NK-92 (cell line): ENCODE results near the gene CSMD2.
A peak's percentile ranks its signal among the peaks of the same experiment; 100 is the strongest.
"Not testable (repeated sequence)": the region's sequence is repeated elsewhere in the genome, so short reads cannot be mapped to it uniquely, and the experiment has no call there.

Experiments used
- DNase-seq: peaks from one replicate; lab custom pipeline; 2025; ENCODE audit not compliant: unreplicated experiment; lab: John Stamatoyannopoulos, UW

The CSMD2 gene

GRCh38 chr1:33512226-33513011 lies 652.6 kb downstream of the CSMD2 start:
- DNase-seq: no peak

GRCh38 chr1:33509276-33509675 lies 655.8 kb downstream of the CSMD2 start:
- DNase-seq: not testable (repeated sequence)

- DNase-seq: no peak
Measured at GRCh38 chr1:33508151-33508550, 656.9 kb downstream of the CSMD2 start.

GRCh38 chr1:33507661-33508060 lies 657.4 kb downstream of the CSMD2 start:
- DNase-seq: no peak

GRCh38 chr1:33503506-33503905 lies 661.5 kb downstream of the CSMD2 start:
- DNase-seq: no peak

- DNase-seq: no peak
Measured at GRCh38 chr1:33502726-33503125, 662.3 kb downstream of the CSMD2 start.

GRCh38 chr1:33501774-33502173 lies 663.3 kb downstream of the CSMD2 start:
- DNase-seq: no peak

- no peak for DNase-seq
Measured at GRCh38 chr1:33501309-33501708, 663.7 kb downstream of the CSMD2 start.

- no peak for DNase-seq
Measured at GRCh38 chr1:33500547-33500946, 664.5 kb downstream of the CSMD2 start.

- no peak for DNase-seq
Measured at GRCh38 chr1:33497410-33497809, 667.6 kb downstream of the CSMD2 start.

- DNase-seq: no peak
Measured at GRCh38 chr1:33494929-33495328, 670.1 kb downstream of the CSMD2 start.

- no peak for DNase-seq
Measured at GRCh38 chr1:33488624-33489023, 676.4 kb downstream of the CSMD2 start.

- no peak for DNase-seq
Measured at GRCh38 chr1:33482412-33482811, 682.6 kb downstream of the CSMD2 start.

- DNase-seq: no peak
Measured at GRCh38 chr1:33477451-33477850, 687.6 kb downstream of the CSMD2 start.

GRCh38 chr1:33473900-33474299 lies 691.1 kb downstream of the CSMD2 start:
- no peak for DNase-seq

- peak; percentile 9 for DNase-seq
Measured at GRCh38 chr1:33472269-33472980, 692.6 kb downstream of the CSMD2 start, which contains the start of gene ZSCAN20. TSS of gene ZSCAN20 (plus strand) at chr1:33472645. CDS start at chr1:33479289, 6,644 bp downstream.

GRCh38 chr1:33471416-33471815 lies 693.6 kb downstream of the CSMD2 start:
- DNase-seq: no peak

- DNase-seq: no peak
Measured at GRCh38 chr1:33470495-33471012, 694.5 kb downstream of the CSMD2 start.

- DNase-seq: no peak
Measured at GRCh38 chr1:33469691-33470090, 695.3 kb downstream of the CSMD2 start.

GRCh38 chr1:33468967-33469366 lies 696.1 kb downstream of the CSMD2 start:
- DNase-seq: no peak

- DNase-seq: no peak
Measured at GRCh38 chr1:33468531-33468930, 696.5 kb downstream of the CSMD2 start.

- DNase-seq: no peak
Measured at GRCh38 chr1:33468011-33468410, 697.0 kb downstream of the CSMD2 start.
